Activated T-cell treated with anti-CD3 and anti-CD28 coated beads for 24 hours (primary cell): ENCODE measurements around the gene DCDC2B.
"Not testable (repeated sequence)": the region's sequence is repeated elsewhere in the genome, so short reads cannot be mapped to it uniquely, and the experiment has no call there.

ENCODE experiments used
- DNase-seq: peaks from one replicate; pipeline ENCODE4 v3.0.0-alpha.2; 2020; ENCODE audit warnings: low read depth

The DCDC2B gene

DNA sequence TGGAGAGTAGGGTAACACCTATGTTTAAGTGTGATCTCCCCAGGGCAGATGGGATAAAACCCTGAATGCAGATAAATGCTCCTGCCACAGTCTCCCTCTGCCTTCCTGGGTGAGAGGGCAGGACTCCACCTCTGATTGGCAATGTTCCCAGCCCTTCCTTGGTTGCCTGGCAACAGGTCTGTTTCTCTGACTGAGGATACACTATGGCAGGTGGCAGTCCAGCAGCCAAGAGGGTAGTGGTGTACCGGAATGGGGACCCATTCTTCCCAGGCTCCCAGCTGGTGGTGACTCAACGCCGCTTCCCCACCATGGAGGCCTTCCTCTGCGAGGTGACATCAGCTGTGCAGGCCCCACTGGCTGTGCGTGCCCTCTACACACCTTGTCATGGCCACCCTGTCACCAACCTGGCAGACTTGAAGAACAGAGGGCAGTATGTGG, at the start of gene DCDC2B:
Gene DCDC2B (plus strand): TSS at position 199 of the 438 bp plus-strand sequence. CDS start 5 bp downstream, at position 204.
- no peak for DNase-seq

DNA sequence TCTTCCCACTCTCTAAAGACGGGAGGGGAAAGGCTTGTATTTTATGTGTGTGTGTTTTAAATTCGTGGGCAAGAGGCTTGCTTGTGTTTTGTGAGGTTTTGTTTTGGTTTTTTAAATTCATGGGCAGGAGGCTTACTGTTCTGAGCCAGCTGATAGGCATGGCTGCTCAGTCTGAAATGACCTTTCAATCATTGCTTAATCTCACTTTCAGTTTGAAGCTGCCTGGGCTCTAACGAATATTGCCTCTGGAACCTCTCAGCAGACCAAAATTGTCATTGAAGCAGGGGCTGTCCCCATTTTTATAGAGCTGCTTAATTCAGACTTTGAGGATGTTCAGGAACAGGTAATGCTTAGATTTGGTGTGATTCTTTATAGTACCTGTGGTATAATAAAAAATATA, 49.7 kb upstream of the DCDC2B start:
- DNase-seq: no peak

DNA sequence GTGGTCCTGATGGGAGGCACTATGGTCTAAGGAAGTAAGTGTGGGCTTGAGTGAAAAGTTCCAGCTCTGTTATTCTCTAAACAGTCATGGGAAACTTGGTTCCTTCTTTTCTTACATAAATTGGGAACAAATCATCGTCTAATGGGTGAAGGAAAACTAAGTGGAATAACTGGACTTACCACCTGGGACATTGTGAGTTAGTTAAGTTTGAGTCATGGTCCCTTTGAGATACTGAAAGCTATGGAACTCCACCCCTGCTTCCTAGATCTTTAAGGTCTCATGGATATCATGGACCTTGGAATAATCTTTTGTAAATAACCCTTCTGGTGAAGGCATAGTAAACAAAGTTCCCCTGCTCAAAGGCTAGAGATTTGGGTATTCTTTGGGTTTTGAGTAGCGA, 45.5 kb upstream of the DCDC2B start:
- no peak for DNase-seq

DNA sequence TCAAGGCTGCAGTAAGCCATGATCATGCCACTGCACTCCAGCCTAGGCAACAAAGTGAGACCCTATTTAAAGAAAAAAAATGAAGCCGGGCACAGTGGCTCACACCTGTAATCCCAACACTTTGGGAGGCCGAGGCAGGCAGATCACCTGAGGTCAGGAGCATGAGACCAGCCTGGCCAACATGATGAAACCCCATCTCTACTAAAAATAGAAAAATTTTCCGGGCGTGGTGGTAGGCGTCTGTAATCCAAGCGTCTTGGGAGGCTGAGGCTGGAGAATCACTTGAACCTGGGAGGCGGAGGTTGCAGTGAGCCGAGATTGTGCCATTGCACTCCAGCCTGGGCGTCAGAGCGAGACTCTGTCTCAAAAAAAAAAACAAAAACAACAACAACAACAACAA, 43.3 kb upstream of the DCDC2B start:
- DNase-seq: not testable (repeated sequence)

DNA sequence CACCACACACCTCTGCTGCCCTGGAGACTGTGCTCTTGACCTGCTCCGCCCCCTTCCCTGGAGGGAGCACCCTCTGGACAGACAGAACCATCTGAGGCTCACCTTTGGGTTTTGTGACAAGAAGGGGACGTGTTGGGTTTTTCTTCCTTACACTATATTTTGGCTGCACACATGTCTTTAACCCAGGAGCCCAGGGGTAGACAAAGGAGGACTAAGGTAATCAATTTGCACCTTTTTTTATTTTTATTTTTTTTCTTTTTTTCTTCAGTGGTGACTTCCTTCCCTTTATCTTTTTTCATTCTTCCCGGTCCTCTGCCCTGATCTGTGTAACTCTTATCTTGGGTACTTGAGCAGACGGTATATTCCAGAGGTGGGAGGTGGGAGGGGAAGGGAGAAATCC, 37.9 kb upstream of the DCDC2B start:
- no peak for DNase-seq

DNA sequence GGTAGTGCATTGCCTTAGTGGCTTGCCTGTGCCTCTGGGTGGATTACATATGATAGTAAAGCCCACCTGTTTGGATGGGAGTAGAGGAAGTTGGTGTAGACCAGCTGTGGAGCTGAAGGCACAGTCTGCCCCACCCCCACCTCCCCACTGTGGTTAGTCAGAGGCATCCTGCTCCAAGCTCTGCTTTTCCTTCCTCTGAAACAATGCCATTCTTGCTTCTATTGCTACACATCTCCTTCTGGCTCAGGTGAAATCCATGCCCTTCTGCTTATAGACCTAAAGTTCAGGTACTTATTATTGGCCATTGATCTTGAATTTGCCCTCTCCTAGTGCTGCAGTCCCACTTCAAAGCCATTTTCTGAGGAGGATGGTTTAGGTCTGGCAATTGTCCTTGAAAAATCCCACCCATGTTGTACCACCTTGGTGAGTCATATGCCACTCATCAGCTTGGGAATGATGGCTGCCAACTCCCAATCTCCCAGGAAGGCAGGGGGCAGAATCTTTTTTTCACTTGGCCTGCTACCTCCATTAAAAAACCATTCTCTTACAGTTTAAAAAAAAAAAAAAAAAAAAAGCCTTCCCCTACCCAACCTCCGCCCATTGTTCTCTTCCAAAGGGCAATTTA, 36.2 kb upstream of the DCDC2B start:
- no peak for DNase-seq

DNA sequence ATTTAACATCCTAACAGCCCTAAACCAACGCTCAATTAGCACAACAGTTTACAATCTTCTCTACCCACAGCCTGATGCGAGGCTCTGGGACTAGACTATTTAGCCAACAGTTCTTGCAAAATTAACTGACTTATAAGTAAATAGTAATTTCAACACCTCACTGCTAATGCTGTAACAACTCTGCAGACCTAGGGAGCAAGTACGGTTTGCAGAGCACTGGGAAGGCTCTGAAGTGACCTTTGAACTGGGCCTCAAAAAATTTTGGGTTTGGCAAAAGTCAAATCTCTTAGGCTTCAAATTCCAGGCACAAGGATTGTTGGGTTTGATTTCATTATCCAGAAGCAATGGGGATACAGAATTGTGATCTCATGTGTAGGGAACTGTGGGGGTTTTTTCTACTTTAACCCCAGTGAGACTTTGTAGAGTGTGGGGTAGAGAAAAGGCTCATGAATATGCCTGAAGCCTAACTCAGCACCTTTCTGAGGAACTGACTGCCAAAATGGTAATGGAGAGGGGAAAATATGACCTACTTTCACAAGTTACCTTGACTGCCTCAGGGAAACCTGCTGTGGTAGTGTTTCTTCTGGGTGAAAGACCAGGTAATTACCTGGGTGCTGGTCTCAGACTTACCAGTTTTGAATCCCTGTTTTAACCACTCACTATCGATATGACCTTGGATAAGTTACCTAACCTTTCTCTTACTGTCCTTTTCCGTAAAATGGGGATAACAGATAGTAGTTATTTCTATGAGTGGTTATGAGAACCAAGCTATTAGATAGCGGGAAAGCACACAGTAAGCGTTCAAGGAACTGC, 30.3 kb upstream of the DCDC2B start:
- DNase-seq: no peak

- no peak for DNase-seq
Observed at GRCh38 chr1:32179193-32179442, 29.8 kb upstream of the DCDC2B start.

- peak; percentile 88 for DNase-seq
Observed at GRCh38 chr1:32179443-32180185, 29.3 kb upstream of the DCDC2B start, which contains the start of gene TXLNA. Gene TXLNA, plus strand, starts transcription at chr1:32179675. Its CDS starts 671 bp downstream, at chr1:32180346.

DNA sequence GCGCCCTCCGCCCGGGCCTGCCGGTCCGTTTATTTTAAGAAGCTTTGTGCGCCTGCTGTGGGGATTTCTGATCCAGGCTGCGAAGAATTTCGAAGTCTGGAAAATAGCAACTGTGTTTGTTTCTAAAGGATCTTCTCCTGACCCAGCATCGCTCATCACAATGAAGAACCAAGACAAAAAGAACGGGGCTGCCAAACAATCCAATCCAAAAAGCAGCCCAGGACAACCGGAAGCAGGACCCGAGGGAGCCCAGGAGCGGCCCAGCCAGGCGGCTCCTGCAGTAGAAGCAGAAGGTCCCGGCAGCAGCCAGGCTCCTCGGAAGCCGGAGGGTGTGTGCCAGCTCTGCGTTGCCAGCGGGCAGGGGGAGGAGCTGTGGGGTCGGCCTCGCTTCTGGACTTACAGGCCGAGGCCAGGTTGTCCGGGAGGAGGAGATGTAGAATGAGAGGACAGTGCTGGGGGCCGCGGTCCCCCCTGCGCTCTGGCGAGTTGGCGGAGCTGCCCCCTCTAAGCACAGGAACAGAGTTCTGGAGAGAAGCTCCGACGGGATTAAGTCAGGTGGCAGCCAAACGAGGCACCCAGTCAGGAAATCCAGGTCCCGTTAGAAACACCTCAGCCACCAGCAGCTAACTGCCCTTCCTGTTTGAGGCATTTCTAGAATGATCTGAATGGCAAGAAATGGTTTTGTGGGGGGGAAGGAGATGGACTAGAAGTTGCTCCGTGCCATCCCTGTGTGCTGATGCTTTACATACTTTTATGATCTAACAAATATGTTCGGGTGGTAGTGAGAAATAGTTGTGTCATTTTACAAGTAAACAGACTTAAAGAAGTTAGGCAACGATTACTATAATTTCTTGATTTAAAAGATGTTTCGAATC, 28.5 kb upstream of the DCDC2B start:
- DNase-seq: peak; percentile 10

DNA sequence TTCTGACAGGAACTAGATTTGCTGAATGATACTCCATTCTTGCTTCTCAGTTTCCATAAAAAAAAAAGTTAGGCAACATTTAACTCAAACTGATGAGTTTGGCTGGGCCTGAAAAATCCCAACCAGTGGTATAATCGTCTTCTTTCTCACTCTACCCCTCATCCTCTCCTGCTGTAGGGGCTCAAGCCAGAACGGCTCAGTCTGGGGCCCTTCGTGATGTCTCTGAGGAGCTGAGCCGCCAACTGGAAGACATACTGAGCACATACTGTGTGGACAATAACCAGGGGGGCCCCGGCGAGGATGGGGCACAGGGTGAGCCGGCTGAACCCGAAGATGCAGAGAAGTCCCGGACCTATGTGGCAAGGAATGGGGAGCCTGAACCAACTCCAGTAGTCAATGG, 27.8 kb upstream of the DCDC2B start:
- no peak for DNase-seq

DNA sequence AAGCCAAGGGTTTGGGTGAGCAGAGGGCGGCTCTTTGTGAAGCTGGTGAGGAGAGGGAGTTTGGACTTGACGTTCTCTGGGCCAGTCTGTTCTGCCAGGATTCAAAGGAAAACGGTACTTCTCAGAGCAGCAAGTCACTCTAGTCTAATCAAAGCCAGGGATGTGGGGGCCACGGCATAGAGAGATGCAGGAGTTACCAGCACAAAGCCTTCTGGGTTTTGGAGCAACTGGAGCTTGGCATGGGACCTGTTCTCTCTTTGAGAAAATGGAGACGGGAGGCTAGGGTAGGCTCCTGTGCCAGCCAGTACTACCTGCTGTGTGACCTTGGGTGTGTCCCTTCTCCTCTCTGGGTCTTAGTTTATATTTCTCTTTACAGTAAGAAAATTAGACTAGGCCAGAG, 27.3 kb upstream of the DCDC2B start:
- DNase-seq: no peak

- DNase-seq: no peak
Observed at GRCh38 chr1:32182060-32182459, 26.8 kb upstream of the DCDC2B start.

- DNase-seq: no peak
Observed at GRCh38 chr1:32184650-32185049, 24.2 kb upstream of the DCDC2B start.

DNA sequence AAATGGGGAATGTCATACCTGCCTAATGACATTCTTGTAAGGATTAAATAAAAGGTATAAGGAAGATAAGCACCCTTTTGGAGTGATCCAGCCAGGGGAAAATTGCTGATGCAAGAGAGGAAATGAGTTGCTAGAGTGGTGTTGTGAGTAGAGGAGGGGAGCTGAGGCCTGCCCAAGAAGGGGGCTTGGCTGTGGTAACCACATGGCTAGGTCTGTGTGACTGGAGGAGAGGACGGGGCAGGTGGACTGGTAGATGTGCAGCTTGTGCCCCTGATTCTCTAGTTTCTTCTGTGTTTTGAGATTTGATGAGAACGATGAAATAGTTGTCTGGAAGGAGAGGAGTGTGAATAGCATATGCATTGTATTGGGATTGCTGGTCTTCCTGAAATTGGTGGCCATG, 22.8 kb upstream of the DCDC2B start:
- no peak for DNase-seq

- DNase-seq: no peak
Observed at GRCh38 chr1:32186491-32186890, 22.4 kb upstream of the DCDC2B start.

- no peak for DNase-seq
Observed at GRCh38 chr1:32187850-32188249, 21.0 kb upstream of the DCDC2B start.

- DNase-seq: no peak
Observed at GRCh38 chr1:32192220-32192948, 16.5 kb upstream of the DCDC2B start.

GRCh38 chr1:32194984-32195383, 13.9 kb upstream of the DCDC2B start:
- DNase-seq: no peak

DNA sequence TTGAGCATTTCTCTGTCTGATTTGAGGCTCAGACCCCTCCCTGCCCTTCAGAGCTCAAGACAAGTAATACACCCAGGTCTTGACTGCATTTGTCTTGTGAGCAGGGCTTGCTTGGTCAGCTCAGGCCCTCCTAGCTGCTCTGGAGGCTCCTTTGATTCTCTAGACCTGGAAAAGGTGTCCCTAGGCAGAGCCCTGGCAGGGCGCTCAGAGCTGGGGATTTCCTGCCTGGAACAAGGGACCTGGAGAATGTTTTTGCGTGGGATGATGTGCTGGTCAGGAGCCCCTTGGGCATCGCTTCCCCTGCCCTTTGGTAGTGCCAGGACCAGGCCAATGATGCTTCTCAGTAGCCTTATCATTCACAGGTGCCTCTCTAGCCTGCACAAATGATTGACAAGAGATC, 13.4 kb upstream of the DCDC2B start:
- no peak for DNase-seq
